Measurements from ENCODE around the gene DIP2C.
"Not testable (repeated sequence)": the region's sequence is repeated elsewhere in the genome, so short reads cannot be mapped to it uniquely, and the experiment has no call there.

Gene DIP2C

DNA sequence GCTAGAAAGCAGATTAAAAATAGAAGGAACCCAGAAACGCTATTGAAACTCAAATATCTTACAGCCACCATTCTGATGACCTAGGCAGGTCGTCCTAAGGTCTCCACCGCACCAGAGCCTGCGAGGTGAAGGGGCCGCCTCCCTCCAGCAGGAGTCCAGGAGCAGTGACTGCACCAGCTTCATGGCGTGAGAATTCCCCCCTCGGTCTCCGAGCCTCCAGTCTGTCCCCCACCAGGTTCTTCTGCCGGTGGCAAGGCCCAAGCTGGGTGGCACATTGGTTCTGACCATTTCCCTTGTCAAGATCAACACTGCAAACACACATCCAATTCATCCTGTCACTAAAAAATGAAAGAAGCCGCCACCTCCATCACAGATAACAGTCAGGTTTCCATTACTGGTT, 98.7 kb downstream of the DIP2C start:
- DNase-seq, result no peak

DNA sequence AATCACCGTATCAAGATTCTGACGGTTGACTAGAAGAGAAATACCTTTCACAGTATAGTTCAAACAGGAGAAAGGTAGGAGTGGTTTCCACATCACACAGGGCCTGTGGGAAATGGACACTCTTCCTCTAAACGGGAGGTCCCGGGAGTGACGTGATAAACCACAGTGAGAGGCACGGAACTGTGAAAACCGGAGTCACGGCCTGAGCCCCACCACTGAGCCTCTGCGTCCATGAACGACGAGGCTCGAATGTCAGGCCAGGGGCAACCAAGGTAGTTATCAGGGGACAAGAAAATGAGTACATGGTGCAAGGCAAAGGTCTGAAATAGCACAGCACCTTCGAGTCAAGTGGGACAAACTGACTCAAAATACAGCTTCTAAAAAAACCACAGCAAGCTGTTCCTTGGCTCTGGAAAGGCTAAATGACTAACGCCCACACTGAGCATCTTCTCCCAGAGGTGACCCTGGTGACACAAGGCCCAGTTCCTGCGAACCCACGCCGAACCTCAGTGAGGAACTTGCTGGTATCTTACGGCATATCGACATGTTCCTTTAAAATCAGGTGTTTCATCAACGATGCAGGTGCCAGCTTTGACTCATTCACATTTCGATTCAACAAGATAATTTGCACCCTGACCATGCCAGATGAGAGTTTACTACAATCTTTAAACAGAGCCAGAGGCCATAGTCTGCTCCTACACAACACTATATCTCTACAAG, 99.3 kb downstream of the DIP2C start:
- DNase-seq, result no peak

DNA sequence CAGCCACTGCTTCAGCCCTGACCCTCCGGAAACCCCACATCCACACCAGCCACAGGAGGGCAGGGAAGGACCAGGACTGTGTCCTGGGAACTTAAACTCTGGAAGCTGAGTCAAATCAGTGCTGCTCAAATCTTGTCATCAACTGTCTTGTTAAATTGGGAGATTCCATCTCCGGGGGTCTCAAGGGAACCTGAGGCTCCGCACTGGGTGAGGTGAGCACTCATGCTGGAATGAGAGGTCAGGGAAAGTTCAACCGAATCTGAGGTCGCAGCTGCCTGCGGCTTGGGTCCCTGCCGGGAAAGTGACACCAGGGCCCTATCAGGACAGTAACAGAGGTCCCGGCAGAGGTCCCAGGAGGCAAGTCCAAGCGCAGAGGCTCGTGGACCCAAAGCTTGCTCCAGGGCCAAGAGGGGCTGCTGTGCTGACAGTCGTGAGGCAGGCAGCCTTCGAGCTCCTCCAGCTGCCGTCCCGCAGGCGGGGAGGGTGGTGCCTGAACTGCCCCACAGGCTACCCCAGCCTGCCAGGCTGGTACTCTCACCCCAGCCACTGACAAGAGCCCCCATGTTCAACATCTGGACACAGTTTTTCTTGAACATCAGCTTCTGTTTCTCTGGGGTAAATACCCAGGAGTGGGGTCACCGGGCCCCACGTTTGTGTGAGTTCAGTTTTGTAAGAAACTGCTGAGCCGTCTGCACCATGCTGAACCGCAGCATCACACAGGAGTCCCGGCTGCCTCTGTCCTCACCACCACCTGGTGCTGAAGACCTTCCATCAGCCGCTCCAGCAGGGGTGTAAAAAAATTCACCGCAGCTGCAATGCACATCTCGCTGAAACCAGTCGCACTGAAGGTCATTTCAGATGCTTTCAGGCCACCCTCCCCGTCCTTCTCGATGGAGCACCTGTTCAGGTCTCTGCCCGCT, 101.0 kb downstream of the DIP2C start:
- DNase-seq, result no peak

DNA sequence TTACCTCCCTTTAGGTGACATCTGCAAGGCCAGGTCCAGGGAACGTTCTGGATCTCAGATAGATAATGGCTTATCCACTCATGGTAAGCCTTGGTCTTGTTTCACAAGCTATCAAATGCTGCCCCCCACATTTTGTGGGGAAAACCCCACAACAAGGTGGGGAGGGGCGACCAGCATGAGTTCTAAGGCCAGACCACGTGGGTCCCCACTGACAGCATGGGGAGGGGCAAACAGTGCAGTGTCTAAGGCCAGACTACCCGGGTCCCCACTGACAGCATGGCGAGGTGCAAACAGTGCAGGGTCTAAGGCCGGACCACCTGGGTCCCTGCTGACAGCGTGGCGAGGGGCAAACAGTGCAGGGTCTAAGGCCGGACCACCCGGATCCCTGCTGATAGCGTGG, 102.8 kb downstream of the DIP2C start:
- no peak for DNase-seq

DNA sequence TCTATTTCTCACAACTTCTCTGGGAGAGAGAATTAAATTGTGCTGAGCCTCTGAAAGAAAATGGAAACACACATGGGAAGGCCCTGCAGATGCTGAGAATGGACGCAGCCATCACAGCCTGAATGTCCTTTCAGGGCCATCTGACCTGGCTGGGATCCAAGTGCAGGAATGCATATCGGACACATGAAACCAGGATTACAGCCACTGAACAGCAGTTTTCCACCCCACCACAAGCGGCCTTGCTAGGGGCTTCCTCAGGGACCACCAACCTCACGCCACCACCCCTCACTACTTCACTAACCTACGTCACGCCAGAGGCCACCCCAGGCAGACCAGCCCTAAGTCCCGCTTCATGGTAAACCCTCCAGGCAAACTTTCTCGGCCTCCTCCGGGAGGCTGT, 103.3 kb downstream of the DIP2C start:
- no peak for DNase-seq

DNA sequence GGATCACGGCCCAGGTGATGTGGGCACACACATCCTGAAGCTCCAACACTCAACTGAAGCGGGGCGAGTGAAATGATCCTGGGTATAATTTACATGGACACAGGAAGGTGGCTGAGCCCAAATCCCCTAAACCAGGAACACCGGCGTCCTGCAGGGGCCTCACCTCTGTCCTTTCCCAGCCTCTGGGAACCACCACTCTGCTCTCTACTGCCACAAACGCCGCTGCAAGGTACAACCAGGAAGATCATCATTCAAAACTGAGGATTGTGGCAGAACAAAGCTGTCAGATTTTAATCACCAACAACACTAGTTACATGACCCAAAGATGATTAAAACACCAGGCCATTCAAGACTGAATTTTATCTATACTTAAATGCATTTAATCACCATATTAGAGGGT, 104.0 kb downstream of the DIP2C start:
- no peak for DNase-seq

DNA sequence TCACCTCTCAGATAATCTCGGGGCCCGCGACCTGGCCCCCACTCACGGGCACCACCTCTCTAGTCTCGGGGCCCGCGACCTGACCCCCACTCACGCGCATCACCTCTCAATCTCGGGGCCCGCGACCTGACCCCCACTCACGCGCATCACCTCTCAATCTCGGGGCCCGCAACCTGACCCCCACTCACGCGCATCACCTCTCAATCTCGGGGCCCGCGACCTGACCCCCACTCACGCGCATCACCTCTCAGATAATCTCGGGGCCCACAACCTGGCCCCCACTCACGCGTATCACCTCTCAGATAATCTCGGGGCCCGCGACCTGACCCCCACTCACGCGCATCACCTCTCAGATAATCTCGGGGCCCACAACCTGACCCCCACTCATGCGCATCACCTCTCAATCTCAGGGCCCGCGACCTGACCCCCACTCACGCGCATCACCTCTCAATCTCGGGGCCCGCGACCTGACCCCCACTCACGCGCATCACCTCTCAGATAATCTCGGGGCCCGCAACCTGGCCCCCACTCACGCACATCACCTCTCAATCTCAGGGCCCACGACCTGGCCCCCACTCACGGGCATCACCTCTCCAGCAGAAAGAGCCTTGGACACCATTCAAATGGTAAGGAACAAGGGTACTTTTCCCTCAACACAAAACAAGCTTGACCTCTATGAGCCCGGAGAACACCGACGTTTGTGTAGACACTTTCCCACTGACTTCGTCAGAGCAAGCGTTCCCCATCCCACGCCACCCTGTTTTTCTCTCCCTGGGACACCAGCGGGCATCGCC, 104.8 kb downstream of the DIP2C start:
- not testable (repeated sequence) for DNase-seq

DNA sequence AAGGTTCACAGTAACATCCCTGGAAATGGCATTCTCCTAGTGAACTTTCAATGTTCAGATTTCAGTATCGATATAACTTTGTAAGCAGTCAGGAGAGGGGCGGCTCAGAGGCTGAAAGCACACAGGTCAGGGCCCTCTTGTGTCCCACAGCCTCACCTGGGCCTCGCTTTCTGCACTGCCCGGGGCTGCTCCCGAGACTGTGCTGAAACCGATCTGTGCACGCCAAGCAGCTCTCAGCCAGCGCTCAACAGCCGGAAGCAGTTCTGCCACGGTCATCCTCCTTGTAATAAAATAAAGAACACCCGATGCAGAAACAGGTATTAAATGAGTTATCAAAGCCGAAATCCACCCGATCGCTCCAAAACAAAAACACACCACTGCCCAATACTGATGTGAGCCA, 106.0 kb downstream of the DIP2C start:
- DNase-seq, result no peak

DNA sequence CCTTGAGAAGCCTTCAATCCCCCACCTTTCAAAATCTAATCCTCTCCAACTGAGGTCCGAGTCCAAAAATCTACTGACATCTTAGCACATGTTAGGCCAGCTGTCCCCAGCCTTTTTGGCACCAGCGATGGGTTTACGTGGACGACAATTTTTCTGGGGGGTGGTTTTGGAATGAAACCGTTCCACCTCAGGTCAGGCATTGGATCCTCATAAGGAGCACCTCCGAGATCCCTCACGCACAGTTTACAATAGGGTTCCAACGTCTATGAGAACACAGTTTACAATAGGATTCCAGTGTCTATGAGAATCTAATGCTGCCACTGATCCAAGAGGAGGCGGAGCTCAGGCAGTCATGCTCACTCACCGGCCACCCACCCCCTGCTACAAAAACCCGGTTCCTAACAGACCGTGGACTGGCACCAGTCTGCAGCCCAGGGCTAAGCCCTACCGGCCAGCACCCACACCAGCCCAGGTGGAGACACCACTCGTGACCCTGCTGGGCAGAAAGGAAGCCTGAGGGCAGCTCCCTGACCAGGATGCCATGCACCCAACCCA, 107.6 kb downstream of the DIP2C start:
- no peak for DNase-seq

DNA sequence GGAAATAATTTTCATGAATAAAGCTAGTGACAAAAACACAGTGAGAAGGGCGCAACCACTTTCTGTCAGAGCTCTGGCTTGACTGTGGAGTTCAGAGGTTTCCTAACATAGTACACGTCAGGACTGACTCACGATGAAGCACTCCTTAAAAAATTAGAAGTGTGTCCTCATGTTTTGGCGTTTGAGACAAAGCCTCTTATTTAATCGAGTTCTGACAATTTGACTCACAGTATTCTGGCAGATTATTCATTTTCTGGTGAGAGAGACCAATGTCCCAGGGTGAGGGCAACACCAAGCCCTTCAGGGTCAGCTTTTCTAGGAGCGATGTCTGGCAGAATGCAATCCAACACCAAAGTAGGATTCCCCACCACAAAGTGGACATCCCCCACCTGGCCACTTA, 108.7 kb downstream of the DIP2C start:
- DNase-seq, result no peak

DNA sequence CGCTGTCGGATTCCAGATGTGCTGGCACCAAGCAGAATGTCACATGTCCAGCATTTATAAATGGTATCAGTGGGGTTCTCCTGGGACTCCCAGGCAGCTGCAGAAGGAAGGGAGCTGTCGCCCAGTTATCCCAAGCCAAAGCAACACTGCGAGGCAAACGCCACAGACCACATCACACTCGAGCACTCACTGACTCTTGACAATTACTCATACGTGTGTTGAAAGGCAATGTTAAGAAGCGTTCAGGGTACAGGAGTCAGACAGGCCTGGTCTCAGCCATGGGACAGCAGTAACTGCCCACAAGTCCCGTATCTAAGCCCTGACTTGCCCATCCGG, 113.4 kb downstream of the DIP2C start:
- no peak for DNase-seq

DNA sequence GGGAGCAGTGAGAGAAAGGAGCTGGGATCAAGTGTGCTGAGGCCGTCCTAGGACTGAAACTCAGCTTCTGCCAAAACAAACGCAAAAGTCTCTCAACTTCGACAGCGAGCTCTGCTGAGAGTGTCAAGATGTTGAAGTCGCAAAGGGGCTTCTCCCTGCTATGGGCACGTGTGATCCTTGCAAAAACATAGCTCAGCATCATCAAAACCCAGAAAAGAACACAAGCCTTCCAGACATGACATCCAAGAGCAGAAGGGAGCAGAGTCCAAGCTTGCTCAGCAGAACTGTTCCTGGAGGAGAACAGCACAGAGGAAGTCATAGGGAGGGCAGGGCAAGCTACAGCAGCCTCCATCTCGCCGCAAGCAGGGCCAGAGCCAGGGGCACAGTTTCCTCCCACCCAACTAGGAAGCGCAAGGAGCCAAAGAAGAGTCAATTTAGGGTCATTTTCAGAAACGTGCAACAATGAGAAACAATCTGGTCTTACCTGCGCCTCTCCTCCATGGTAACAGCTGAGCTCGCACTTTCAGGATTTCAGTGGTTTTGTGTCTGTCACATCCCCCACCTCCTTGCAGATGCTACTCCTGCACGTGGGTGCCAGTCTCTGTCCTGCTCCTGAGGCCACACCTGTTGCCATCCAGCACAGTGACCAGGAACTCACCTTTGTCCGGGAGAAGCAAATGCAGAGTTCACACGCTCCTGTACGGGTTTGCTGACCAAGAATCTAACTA, 113.9 kb downstream of the DIP2C start:
- DNase-seq, result no peak

DNA sequence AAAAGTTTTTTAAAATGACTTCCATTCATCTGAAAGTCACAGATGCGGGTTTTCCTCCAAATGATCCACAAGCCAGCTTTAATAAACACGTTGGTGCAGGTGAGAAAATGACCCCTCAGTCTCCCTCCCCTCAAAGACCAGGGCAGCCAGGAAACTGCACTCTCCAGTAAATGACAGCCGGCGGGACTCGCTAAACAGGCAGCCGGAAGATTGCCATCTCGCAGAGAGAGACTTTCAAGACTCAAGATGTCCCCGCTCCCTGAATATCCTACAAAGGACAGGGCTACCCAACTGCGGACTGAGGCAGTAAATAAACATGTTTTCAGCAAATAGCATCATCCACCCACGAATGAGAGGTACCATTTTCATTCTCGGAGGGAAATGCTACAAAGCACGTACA, 116.8 kb downstream of the DIP2C start:
- DNase-seq, result no peak

DNA sequence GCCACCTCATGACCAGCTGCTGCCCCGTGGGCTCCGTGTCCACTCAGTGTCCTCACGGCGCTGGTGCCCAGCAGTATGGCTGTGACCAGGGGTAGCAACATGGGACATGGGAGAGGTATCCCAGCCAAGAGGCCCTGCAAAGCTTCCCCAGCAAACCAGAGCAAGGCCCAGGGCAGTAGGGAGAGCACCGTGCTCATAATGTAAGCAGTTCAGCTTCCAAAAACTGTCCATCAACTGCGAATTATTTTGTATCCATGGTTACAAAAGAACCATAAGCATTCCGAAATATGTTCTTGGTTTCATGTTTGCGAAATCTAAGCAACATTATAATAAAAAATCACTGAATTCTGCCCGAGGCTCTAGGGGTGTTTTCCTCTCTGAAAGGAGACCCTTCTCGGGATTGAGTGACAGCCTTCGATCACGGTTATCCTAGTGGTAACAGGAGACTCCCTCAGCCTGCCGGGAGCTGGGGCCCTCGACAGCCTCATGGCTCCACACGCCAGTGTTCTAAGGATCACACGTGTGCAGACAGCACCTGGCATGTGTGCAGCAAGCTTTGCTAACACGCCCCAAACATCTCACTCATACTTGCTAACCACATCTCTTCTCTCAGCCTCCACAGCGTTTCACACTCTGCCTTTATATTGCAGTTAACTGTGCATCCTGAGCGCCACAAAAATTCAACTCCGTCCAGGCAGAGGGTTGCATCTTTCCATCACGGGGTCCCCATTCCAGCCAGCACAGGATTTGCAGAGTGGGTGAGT, 117.6 kb downstream of the DIP2C start:
- DNase-seq, result no peak

DNA sequence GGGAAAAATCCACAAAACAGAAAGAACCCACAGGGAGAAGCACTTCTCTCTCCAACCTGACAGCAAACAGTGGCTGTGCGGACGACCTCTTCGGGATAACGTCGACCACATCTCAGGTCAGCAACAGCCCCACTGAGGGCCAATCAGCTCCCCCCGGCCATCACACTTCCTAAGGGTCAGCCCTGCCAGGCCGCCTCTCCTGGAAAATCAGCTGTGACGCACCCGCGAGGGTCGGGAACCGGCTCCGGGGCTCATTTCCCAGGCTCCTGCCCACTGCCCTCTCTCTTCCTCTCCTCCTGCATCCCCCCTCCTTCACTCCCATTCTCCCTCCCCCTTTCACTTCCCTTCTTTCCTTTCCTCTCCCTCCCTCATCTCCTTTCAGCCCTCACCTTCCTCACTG, 118.3 kb downstream of the DIP2C start:
- no peak for DNase-seq

DNA sequence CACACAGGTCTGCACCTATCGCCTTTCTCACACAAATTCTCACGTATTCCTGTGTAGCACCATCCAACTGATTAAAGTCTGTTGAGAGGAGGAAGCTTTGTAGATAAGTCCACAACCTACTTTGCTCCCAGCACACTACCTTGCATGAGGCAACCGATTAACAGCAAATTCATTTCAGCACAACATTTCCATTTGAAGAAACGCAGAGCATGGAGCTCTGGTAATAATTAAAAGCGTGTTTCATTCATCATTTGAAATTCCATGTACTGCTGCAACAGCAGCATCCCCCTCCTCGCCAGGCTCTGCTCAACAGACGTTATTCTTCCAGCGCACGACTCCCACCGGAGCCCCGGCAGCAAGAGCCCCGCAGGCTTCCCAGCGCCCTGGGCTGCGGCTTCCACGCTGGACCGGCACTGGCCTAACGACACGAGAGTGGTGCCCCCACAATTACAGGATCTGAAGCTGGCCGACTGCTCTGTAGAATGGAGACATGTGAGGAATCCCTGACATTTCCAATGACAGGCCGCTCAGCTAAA, 118.8 kb downstream of the DIP2C start:
- no peak for DNase-seq

DNA sequence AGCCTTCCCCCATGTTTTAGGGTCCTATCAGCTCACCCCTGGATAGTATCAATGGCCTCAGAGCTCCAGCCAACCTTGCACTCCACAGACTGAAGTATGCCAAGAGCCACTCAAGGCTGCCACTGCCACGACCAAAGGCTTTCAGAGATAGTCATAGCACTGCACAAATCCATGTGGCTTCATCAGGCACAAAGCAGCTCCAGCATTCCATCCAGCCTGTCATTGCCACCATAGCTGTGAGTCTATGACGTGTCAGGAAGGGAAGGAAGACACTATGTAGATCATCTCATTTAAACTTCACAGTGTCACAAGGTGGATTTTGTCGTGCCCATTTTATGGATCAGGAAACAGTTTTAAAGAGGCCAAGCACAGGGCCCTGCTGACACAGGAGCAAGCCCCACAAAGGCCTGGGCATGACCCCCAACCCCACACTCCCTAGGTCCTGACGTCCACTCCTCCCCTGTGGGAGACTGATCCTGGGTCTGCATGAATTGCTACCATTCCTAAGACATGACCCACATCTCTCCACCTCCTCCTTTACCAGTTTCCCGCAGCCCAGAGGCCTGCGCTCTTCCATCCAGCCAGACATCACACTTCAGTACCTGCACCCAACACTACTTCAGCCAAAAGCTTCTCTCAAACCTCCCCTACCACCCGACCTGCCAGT, 119.4 kb downstream of the DIP2C start:
- no peak for DNase-seq

DNA sequence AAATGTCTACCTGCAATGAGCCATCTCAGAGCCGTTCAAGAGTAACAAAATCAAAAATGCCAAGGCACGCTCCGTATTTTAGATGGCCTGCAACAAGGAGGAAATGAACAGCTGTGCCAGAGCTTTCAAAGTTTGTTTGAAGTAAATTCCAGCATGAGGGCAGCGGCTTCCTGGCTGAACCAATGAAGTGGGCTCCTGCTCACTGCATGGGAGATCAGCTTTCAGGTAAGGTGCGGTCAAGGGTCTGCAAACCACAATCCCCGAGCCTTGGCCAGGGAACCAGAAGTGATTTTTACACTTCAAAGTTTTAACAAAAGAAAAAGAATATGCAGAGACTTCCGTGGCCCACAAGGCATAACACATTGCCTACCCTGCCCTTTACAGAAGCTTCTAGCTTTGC, 120.6 kb downstream of the DIP2C start:
- no peak for DNase-seq

DNA sequence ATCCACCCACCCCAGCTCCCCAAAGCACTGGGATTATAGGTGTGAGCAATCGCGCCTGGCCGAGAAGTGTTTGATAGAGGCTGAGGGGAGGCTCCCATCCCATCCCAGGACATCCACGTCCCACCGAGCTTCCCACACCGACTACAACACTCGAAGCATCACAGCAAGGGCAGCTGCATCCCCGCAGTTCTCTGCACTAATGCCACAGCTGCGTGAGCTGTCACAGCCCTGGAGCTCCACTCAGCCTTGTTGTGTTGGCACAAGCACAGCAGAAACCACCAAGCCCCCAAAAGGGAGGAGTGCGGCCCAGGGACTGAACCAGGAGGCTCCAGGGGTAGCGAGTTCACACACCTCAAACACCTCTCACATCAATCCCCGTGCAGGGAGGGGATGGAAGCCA, 121.6 kb downstream of the DIP2C start:
- DNase-seq, result no peak

DNA sequence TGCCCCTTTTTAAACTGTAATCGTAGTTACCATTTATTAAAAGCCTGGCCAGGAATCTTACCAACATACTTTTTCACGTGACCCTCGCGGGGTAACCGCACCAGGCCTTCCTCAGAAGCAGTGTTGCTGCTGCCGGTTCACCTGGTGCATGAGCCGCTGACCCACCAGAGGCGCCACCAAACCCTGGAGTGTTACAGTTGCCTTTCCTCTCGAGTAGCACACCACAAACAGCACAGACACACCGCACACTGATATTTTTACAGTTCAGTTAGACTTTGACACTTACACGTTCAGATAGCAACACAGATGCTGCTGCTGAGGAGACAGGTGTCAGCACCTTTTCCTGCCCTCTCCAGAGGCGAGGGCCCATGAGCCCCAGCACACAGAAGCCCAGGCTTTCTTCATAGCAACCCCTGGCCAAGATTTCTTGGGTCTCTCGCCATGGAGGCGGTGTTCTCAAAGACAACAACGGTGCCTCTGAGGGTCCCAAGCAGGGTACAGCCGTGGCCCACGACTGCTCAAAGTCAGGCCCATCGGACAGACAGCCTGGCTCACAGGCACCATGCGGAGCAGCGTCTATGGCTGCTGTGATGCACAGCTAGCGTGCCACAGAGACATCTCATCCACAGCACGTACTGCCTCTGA, 123.1 kb downstream of the DIP2C start:
- DNase-seq, result no peak

DNA sequence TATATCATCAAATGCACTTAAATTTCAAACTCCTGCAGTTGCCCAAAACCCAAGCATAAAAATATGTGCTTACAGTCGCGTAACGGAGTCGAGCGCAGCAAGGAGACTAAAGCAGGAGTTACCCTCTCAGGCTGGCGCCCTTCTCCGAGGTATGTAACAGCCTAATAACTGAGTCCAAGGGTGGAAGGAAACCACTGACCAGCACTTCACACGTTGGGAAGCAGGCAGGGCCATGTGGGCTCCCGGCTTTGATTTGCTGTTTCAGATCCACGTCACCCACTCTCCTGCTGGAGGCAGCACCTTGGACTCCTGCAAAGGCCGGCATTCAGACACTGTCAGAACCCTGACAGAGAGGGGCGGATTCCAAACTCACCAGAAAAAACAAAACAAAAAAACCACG, 123.8 kb downstream of the DIP2C start:
- DNase-seq, result no peak
